HCEC 1CT (cell line): ENCODE data around the gene CCDC117.
"Not testable (repeated sequence)": the region's sequence is repeated elsewhere in the genome, so short reads cannot be mapped to it uniquely, and the experiment has no call there.

Experiments used
- DNase-seq: peaks from one replicate; pipeline ENCODE4 v3.0.0-alpha.2; 2017

The CCDC117 gene, protein sequence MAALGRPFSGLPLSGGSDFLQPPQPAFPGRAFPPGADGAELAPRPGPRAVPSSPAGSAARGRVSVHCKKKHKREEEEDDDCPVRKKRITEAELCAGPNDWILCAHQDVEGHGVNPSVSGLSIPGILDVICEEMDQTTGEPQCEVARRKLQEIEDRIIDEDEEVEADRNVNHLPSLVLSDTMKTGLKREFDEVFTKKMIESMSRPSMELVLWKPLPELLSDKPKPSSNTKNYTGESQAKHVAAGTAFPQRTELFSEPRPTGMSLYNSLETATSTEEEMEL

DNA sequence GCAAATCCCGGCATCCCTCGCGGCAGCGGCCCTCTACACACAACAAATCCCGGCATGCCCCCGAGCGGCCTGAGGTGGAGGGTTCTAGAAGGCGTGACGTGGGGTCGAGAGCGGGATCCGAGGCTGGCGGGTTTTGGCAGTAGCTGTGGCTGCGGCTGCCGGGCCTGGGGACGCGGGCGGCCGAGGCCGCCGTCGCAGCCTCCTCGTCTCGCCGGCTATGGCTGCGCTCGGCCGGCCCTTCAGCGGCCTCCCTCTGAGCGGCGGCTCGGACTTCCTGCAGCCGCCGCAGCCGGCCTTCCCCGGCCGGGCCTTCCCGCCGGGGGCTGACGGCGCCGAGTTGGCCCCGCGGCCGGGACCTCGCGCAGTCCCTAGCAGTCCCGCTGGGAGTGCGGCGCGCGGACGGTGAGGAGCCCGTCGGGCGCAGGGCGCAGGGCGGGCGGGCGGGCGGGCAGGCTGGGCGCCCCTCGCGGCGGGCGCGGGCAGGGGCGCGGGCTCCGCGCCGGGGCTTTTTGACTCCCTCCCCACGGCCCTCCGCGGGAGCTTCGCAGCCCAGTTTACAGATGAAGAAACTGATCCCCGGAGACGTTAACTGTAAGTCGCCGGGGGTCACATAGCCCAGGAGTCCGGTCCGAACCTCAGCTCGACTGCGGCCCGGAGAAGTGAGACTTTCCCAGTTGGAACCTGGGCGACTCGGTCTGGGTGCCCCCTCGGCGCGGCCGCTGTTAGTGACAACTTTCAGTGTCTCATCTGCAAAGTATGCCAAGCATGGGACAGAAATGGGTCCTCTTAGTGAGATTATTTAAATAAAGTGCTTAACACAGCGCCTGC lies at the start of gene CCDC117:
CCDC117 (plus strand) TSS at position 63 of the 828 bp plus-strand sequence; CDS start at position 218, 155 bp downstream.
- DNase-seq = peak; percentile 94

DNA sequence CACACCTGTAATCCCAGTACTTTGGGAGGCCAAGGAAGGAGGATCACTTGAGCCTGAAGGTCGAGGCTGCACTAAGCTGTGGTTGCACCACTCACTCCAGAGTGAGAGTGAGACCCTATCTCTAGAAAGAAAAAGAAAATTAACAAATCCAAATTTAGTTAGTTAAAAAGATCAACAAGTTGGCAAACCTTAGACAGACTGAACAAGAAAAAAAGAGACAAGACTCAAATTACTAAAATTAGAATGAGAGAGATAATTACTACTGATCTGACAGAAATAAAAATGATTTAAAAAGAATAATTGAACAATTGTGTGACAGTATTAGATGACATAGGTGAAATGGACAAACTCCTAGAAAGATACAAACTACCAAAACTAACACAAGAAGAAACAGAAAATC lies 44.5 kb upstream of the CCDC117 start:
- DNase-seq = no peak

DNA sequence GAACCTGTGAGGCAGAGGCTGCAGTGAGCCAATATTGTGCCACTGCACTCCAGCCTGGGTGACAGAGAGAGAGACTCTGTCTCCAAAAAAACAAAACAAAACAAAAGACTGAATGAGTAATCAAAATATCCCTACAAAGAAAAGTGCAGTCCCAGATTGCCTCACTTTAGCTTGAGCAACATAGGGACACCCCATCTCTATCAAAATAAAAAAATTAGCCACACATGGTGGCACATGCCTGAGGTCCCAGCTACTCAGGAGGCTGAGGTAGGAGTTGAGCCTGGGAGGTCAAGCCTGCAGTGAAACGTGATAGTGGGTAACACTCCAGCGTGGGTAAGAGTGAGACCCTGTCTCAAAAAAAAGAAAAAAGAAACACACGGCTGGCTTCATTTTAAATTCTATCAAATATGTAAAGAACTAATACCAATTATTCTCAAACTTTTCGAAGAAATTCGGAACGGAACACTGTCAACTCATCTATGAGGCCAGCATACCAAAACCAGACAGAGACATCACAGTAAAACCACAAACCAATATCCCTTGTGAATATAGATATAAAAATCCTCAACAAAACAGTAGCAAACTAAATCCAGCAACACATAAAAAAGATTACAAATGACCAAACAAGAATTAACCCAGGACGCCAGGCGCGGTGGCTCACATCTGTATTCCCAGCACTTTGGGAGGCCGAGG lies 43.7 kb upstream of the CCDC117 start:
- DNase-seq = no peak

DNA sequence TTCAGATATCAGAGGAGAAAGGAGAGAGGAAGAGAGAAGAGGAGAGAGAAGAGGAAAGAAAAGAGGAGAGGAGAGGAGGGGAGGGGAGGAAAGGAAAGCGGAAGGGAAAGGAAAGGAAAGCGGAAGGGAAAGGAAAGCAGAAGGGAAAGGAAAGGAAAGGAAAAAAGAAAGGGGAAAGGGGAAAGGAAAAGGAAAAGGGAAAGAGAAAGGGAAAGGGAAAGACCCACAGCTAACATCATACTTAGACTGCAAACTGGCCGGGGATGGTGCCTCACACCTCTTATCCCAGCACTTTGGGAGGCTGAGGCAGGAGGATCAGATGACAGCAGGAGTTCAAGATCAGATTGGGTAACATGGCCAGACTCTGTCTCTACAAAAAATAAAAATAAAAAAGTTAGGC lies 42.3 kb upstream of the CCDC117 start:
- DNase-seq = no peak

DNA sequence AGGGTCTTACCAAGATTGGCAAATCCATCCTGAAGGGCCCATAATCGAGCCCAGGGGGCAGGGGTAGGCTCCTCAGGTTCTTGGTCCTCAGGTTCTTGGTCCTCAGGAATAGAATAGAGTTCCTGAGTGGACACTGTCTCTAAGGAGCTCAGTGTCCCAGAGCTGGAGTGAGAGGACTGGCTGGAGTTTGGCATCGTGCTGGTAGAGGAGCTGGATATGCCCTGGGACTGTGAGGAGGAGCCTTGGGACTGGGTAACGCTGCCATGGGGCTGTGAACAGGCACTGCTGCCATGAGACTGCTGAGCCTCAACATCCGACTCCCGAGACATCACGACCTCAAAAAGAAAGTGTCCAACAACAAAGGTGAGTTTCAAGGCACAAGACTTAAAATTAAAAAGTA lies 38.1 kb upstream of the CCDC117 start:
- DNase-seq = no peak

DNA sequence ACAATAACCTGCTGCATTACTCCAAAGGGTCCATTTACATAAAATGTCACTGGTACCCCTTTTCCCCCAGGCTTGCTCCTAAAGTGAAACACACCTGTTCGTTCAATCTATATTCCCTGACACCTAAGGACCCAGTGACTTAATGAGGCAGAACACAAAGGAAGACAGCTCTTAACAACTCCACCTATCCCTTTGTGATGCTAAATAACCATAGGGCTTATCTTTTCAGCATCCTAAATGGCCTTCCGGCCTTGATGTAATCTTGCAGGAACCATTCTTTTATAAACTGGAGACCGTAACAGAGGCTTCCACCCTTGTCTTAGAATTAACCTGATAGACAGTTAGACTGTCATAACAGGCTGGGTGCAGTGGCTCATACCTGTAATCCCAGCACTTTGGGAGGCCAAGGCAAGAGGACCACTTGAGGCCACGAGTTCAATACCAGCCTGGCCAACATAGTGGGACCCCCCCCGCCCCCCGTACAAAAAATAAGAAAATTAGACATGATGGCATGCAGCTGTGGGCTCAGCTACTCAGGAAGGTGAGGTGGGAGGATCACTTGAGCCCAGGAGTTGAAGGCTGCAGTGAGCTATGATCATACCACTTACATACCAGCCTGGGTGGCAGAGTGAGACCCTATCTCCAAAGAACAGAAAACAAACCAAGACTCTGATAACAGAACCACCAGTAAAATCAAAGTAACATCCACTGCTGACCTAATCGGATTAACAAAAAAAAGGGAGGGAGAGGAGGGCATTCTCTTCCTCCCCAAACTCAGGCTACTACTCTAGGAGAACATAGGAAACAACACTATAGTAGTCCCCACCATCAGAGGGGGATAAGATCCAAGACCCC lies 36.0 kb upstream of the CCDC117 start:
- no peak for DNase-seq

DNA sequence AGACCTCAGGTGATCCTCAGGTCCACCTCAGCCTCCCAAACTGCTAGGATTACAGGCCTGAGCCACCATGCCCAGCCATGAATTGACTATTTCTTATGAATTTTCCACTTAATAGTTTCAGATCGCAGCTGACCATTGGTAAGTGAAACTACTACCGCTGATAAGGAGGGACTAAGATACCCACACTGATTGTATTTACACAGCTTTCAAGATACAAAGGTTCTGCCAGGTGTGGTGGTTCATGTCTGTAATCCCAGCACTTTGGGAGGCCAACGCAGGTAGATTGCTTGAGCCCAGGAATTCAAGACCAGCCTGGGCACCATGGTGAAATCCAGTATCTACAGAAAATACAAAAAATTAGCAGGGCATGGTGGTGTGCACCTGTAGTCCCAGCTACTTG lies 34.8 kb upstream of the CCDC117 start:
- DNase-seq = no peak

DNA sequence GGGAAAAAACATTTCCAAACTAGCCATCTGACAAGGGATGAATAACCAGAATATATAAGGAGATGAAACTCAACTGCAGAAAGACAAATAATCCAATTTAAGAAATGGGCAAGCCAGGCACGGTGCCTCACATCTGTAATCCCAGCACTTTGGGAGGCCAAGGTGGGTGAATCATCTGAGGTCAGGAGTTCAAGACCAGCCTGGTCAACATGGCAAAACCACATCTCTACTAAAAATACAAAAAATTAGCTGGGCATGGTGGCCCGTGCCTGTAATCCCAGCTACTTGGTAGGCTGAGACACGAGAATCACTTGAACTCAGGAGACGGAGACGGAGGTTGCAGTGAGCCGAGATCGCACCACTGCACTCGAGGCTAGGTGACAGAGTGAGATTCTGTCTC lies 33.6 kb upstream of the CCDC117 start:
- not testable (repeated sequence) for DNase-seq

DNA sequence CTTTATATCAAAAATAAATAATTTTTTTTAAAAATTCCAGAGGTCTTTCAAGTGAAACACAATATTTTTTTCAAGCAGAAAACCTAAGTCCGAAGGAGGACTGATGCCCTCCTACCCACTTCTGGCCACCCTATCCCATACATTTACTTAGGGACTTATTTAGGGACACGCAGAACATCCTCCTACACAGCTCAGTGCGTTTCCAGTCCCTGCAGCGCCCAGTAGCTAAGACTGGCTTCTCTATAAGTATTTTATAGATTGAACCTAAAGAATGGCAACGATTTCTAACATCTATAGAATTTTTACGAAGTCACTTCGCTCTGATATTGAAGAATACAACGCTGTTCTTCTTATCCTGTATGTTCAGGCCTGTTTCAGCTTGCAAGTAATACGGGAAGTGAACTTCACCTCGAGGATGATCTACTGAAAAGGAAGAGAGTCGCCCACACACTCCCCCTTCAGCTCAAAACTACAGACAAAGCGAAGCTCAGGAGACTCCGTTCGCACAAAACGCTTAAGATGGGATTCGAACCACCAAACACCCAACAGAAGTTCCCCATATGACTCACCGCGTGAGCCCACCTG lies 31.2 kb upstream of the CCDC117 start:
- no peak for DNase-seq

DNA sequence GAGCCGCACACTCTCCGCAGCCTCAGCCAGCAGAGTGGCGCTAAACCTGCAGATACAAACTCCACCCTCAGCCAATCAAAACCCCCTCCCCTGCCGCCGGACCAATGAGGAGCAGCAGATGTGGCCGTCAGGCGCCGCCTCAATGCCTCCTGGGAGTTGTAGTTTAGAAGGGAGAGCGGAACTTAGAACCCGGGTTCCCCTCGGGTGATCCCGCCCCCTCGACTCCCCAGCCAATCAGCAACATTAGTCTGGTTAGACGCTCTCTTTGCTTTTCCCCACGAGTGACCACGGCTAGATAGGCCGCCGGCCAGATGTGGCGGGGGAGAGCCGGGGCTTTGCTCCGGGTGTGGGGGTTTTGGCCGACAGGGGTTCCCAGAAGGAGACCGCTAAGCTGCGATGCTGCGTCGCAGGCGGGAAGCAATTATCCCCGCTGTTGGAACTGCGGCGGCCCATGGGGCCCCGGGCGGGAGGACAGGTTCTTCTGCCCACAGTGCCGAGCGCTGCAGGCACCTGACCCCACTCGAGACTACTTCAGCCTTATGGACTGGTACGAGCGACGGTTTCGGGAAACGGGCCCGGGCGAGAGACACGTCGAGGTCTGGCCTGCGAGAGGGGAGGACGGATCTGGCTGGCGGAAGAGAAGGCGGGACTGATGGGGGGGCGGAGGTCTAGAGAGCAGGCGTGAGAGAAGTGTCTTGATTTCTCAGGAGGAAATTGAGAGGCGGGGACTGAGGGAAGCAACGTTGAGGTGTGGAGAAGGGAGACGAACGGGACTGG lies 30.5 kb upstream of the CCDC117 start, which contains the start of the genes CHEK2 and HSCB:
CHEK2 (minus strand) TSS at position 36 of the 777 bp plus-strand sequence. CDS start 7,099 bp downstream, outside the sequence.
HSCB (plus strand) TSS at position 255 of the 777 bp plus-strand sequence; CDS start at position 312, 57 bp downstream.
- peak; percentile 98 for DNase-seq

DNA sequence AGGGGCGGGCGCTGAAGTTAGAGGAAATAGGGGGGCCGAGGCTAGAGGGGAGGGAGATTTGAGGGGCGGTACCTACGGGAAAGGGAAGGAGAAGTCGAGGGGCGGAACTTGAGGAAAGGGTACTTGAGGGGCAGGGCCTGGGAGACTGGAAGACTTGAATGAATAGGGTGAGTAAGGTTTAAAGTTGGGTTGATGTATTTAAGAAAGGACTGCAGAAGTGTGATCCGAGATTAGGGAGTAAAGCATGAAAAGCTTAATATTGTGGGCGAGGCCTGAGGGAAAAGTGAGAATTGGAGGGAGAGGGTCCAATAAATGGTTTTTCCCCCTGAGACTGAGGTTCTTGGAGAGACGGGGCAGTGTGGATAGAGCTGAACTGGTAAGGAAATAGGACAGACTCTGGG lies 29.9 kb upstream of the CCDC117 start:
- no peak for DNase-seq

DNA sequence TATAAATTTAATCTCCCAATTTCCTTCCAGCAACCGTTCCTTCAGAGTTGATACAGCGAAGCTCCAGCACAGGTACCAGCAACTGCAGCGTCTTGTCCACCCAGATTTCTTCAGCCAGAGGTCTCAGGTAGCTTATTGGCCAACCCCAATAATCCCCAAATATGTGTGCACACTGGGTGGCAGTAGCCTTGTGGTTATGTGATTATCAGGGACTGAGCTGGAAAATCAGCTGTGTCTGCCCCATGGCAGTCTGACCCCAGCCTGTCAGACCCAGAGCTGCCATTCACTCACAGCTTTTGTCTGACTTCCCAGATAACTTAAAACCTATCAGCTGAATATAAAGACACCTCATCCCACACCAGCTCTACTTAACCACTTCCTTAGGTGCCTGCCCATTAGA lies 28.6 kb upstream of the CCDC117 start:
- no peak for DNase-seq

DNA sequence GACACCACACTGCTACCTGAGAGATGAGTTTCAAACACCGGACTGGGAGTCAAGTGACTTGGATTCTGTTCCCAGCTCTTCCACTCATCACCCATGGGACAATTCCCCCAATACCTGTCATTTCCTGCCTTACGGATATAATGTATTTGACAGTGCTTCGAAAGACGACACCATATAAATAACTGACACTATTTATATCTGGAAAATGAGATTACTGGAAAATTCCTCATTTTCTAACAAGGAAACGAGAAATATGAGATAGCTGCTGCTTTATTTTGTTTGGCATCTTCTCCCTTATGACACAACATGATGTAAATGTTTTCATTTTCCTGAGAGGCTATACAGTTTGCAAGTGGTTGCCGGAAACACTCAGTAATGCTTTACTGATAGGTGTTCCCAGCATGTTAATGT lies 22.0 kb upstream of the CCDC117 start:
- peak; percentile 82 for DNase-seq

DNA sequence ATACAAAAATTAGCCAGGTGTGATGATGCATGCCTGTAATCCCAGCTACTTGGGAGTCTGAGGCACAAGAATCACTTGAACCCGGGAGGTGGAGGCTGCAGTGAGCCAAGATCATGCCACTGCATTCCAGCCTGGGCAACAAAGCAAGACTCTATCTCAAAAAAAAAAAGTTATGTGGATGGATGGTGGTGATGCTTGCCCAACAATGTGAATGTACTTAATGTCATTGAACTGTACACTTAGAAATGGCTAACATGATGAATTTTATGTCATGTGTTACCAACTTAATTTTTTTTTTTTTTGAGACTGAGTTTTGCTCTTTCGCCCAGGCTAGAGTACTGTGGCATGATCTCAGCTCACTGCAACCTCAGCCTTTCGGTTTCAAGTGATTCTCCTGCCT lies 18.0 kb upstream of the CCDC117 start:
- not testable (repeated sequence) for DNase-seq

DNA sequence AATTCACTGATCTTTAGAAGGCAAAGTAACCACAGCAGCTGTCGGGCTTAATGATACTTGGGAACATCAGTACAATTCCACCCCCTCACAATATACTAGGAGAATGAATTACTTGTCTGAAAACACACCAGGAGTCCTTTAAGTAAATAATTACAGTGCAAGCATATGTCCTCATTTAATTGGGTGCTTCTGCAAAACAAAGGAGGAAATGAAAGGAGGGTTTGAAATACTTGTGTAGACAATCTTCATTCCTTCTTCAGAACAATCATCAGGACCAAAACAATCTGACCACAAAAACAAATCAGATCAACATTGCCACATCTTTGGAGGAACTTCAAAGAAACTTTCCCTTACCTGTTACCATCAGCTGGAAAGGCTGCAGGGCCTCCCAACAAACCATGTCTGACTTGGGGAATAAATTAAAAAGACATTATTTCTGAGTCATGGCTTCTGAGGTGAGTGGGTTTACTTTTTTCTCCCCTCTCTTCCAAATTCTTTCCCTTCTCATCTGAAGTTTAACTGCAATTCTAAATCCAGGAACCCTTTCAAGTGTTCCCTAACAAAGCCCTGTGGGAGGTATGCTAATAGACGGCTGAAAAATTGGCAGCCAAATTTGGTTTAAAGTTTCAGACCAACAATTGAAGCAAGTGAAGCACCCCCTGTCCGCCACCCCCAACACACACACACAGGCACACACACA lies 12.5 kb upstream of the CCDC117 start:
- DNase-seq = no peak

DNA sequence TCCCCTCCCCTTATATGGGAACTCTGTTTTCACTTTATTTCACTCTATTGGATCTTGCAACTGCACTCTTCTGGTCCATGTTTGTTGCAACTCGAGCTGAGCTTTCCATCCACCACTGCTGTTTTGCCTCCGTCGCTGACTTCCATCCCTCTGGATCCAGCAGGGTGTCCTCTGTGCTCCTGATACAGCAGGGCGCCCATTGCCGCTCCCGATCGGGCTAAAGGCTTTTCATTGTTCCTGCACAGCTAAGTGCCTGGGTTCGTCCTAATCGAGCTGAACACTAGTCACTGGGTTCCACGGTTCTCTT lies 11.1 kb upstream of the CCDC117 start:
- DNase-seq = no peak

DNA sequence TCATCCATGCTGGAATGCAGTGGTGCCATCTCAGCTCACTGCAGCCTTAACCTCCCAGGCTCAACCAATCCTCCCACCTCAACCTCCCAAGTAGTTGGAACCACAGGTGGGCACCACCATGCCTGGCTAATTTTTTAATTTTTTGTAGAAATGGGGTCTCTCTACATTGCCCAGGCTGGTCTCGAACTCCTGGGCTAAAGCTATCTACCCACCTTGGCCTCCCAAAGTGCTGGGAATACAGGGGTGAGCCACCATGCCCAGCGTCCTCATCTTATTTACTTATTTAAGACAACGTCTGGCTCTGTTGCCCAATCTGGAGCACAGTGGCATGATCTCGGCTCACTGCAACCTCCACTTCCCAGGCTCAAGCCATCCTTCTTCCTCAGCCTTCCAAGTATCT lies 10.5 kb upstream of the CCDC117 start:
- DNase-seq = not testable (repeated sequence)

DNA sequence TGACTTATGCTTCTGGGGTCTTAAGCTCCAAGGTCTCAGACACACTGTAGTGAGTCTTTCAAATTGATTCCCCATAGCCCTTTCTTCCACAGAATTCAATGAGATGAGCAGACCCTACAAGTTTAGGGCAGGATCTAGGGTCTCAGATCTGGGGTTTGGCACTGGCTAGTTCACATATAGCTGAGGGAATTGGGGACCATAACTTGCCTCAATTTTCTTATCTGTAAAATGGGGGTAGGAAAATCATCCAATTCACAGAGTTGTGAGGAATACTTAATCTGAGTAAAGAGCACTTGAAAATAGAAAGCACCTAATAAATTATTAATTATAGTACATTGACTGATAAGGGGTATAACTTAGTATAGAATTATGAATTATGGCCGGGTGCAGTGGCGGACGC lies 5.9 kb upstream of the CCDC117 start:
- DNase-seq = no peak

DNA sequence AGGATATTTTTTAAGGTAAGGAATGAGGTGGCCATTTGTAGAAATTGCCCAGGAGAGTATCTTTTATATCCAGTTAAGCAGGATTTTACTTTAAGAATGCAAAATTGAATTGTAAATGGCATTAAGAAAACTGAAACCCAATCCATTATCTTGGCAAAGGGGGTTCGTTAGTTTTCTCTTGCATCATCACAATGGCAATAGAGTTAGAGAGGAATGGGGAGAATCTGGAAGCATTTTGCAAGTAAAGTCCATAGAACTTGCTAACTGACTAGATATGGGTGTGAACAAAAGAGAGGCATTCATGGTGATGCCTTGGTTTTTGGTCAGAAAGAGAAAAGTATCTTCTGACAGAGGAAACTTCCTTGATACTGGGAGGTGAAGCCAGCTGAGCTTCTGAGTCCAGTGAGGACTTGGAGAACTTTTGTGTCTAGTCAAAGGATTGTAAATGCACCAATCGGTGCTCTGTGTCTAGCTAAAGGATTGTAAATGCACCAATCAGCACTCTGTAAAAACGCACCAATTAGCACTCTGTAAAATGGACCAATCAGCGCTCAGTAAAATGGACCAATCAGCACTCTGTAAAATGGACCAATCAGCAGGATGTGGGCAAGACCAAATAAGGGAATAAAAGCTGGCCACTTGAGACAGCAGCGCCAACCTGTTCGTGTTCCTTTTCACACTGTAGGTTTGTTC lies 3.6 kb upstream of the CCDC117 start:
- no peak for DNase-seq
